Fibroblast of the aortic adventitia (primary cell): ENCODE measurements around the gene PTPRF. TPM values are rescaled to one million over a fixed set of nuclear protein-coding genes. Genes with fewer than 3 reads are reported as not detected.

Experiments used
- DNase-seq: peaks from one replicate; pipeline ENCODE4 v3.0.0-alpha.2; 2010; ENCODE audit warnings: low read depth
- H3K4me3 ChIP-seq: 2 replicates; pipeline ENCODE4 v1.5.1; 2011; ENCODE audit warnings: low read depth, mild to moderate bottlenecking, control low read depth, low read length, moderate library complexity
- total RNA-seq: library from RNA; depleted of rRNA; stranded (reverse); fragments of >200 nt; gene quantifications from 2 replicates; pipeline ENCODE4 v1.2.3, GENCODE V29; 2012; ENCODE audit warnings: low replicate concordance
- TF ChIP-seq, protein P1 (sequence below): IDR thresholded peaks from 2 replicates; pipeline ENCODE4 v1.5.1; 2011; ENCODE audit warnings: mild to moderate bottlenecking, low read length, control low read depth, inconsistent platforms; ENCODE audit not compliant: insufficient read depth

Gene PTPRF
- total RNA-seq, 1 donor: 18.2 TPM

DNA sequence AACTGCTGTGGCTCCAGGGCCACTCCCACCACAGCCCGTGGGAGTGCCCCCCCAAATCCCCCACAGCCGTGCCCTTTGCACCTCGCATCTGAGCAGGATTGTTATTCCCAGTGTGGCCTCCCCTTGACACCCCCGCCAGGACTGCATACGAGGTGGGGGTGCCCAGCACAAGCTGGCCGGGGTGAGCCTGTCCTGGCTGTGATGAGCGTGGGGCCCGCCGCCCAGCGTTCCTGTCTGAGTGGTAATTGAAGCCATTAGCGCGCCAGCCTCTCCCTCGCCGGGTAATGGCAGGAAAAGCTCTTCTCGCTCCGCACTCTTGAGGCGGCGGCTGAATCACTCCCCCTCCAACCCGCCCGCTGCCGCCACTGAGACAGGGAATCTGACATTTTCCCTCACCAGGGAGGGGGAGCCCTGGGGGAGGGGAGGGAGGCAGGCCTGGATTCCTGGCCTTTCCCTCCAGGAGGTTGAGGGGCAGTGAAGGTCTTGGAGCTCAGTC is 27.7 kb downstream of the PTPRF start:
- TF ChIP-seq, protein P1, sequence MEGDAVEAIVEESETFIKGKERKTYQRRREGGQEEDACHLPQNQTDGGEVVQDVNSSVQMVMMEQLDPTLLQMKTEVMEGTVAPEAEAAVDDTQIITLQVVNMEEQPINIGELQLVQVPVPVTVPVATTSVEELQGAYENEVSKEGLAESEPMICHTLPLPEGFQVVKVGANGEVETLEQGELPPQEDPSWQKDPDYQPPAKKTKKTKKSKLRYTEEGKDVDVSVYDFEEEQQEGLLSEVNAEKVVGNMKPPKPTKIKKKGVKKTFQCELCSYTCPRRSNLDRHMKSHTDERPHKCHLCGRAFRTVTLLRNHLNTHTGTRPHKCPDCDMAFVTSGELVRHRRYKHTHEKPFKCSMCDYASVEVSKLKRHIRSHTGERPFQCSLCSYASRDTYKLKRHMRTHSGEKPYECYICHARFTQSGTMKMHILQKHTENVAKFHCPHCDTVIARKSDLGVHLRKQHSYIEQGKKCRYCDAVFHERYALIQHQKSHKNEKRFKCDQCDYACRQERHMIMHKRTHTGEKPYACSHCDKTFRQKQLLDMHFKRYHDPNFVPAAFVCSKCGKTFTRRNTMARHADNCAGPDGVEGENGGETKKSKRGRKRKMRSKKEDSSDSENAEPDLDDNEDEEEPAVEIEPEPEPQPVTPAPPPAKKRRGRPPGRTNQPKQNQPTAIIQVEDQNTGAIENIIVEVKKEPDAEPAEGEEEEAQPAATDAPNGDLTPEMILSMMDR: no peak
- H3K4me3 ChIP-seq: no peak overlapping the region
- DNase-seq: peak; percentile 34

DNA sequence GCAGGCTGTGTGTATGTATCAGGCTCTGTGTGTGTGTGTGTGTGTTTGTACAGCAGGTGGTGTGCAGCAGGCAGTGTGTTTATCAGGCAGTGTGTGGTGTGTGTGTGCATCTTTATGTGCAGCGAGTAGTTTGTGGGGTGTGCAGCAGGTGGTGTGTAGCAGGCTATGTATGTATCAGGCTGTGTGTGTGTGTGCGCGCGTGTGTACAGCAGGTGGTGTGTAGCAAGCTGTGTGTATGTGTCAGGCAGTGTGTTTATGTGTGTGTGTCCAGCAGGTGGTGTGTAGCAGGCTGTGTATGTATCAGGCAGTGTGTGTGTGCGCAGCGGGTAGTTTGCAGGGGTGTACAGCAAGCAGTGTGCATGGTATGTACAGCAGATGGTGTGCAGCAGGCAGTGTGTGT is 29.0 kb downstream of the PTPRF start:
- TF ChIP-seq, protein P1: no peak
- DNase-seq: no peak
- no peak overlapping the region for H3K4me3 ChIP-seq

DNA sequence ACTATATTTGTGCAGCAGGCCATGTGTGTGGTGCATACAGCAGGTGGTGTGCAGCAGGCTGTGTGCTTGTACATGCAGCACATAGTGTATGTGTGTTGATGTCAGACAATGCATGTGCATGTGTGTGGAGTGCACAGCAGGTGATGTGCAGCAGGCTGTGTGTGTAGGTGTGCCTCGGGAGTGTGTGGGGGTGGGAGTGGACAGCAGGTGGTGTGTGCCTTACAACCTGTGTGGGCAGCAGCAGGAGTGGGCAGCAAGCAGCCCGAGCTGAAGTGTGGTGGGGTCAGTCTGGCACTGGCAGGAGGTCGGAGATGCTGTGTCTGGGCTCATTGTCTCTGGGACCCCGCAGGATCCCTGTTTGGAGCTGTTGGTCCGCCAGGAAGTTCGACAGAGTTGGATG is 29.6 kb downstream of the PTPRF start:
- H3K4me3 ChIP-seq: no peak overlapping the region
- TF ChIP-seq, protein P1: no peak
- DNase-seq: no peak

DNA sequence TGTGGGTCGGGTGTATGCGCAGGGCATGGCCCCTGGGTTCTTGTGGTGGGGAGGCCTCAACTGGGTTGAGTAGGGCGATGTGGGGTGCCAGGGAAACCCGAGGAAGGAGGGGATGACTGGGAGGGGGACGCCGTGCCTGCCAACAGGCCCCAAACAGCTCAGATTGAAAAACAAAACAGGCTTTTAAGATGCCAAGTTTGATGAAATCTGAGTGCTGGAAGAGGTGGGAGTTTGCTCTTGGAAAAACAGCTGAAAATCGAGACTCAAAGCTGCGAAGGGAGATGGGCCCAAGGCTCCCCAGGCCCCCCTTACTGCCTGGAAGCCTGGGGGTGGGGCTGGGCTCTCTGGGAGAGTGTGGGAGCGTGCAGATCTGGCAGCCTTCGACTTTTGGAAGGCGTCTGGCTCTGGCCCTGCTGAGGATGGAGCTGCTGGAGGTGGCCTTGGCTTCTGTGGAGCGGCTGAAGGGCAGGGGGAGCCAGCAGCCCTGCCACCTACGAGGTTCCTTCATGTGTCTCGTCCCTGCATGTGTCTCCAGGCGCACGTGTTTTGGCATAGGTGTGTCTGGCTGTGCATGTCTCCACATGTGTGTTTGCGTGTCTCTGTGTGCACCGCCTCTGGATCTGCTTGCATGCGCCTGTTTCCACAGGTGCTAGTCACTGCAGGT is 33.3 kb downstream of the PTPRF start:
- DNase-seq: peak; percentile 17
- no peak overlapping the region for H3K4me3 ChIP-seq
- TF ChIP-seq, protein P1: no peak

DNA sequence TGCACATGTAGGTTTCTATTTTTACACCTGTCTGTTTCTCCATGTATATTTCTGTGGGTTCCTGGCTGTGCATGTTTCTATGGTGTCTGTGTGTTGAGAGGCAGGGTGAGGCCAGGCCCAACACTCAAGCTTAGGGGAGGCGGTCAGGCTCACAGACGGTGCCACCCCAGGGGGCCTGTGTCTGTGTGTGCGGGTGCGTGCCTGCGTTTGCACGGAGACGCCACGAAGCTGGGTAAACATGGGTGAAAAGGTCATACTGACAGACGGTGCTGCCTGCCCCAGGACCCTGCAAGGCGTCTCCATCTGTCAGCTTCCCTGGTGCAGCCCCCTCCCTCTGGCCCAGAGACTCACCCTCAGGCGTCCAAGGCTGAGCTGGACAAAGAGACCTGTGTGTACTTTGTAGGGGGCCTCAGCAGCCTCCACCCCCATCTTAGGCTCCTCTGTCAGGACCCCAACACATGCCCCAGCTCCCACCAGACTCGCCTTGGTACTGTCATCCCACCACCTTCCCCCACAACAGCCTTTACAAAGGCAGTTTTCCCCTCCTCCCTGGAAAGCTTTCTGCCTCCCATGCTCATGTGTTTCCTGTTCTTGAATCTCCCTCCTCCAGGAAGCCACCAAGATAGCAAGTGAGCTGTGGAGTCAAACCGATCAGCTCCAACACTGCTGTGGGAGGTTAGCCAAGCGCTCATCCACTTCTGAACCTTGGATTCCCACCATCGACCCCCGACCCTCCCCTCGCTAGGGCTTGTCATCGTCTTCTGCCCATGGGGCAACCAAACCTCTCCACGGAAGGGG is 34.1 kb downstream of the PTPRF start:
- H3K4me3 ChIP-seq: no peak overlapping the region
- no peak for DNase-seq
- TF ChIP-seq, protein P1: no peak

DNA sequence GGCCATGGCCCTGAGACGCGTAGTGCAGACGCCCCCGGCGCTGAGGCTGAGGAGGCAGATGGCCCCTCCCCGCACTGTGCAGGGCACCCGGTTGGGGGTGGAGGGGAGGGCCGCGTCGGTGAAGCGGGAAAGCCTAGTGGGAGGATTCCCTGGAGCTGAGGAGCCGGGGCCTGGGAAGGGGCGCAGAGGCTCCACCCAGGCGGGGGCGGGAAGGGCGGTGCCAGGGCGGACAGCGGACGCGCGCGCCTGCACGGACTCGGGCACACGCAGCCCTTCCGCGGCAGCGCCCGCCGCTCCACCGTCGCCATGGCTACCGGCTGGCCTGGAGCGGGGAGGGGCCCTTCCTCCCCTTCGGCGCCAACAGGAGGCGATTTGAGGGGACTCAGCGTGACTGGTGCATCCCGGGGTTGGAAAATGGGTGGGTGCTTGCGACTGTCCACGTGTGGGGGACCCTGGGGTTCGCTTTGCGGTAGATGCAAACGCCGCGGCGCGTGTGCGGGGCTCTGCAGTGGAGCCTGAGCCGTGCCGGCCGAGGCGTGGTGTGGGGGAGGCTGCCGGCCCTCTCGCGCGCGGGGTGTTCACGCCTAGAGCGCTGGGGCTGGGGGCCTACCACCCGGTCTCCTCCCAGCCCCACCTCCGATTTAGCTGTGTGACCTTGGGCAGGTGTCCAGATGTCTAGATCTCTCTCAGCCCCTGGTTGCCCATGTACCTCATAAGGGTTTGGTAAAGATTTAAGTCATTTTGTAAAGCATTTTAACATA is 35.1 kb downstream of the PTPRF start:
- DNase-seq: peak; percentile 33
- peak overlapping the region; percentile 62 for H3K4me3 ChIP-seq
- TF ChIP-seq, protein P1: no peak
